AG09309 (cell line): ENCODE data around the gene GSTP1.

Source experiments
- DNase-seq: peaks from one replicate; pipeline ENCODE4 v3.0.0-alpha.2; 2010; ENCODE audit warnings: low read depth
- H3K4me3 ChIP-seq: 2 replicates; pipeline ENCODE4 v1.5.1; 2011; ENCODE audit warnings: mild to moderate bottlenecking, low read depth, low read length, moderate library complexity; ENCODE audit not compliant: control insufficient read depth
- CTCF ChIP-seq: IDR thresholded peaks from 2 replicates; pipeline ENCODE4 v1.5.1; 2011; ENCODE audit warnings: mild to moderate bottlenecking, low read depth, low read length, inconsistent platforms; ENCODE audit not compliant: insufficient read depth, control insufficient read depth; ENCODE audit errors: missing control alignments

Gene GSTP1

GRCh38 chr11:67630943-67631331 lies 47.3 kb downstream of the GSTP1 start:
- no peak for TF ChIP-seq CTCF
- no peak for DNase-seq
- H3K4me3 ChIP-seq = peak overlapping the region; percentile 80

- TF ChIP-seq CTCF = no peak
- DNase-seq = no peak
- H3K4me3 ChIP-seq = no peak overlapping the region
These were observed 47.8 kb downstream of the GSTP1 start for GRCh38 chr11:67631411-67631810.

- H3K4me3 ChIP-seq = no peak overlapping the region
- TF ChIP-seq CTCF = no peak
- no peak for DNase-seq
These were observed 48.2 kb downstream of the GSTP1 start for GRCh38 chr11:67631853-67632174.

GRCh38 chr11:67632175-67632981 lies 48.8 kb downstream of the GSTP1 start:
- no peak overlapping the region for H3K4me3 ChIP-seq
- DNase-seq = no peak
- TF ChIP-seq CTCF = no peak

GRCh38 chr11:67632982-67633755 lies 49.6 kb downstream of the GSTP1 start:
- H3K4me3 ChIP-seq = no peak overlapping the region
- no peak for DNase-seq
- TF ChIP-seq CTCF = no peak

- no peak overlapping the region for H3K4me3 ChIP-seq
- DNase-seq = no peak
These were observed 50.2 kb downstream of the GSTP1 start for GRCh38 chr11:67633758-67634365.

More at GRCh38 chr11:67633758-67634365, 50.2 kb downstream of the GSTP1 start:
- TF ChIP-seq CTCF = no peak
